AG08396 (cell line): ENCODE results near the gene RBM42.
"Not testable (repeated sequence)": the region's sequence is repeated elsewhere in the genome, so short reads cannot be mapped to it uniquely, and the experiment has no call there.

Source experiments
- DNase-seq: peaks from one replicate; pipeline ENCODE4 v3.0.0; 2012; ENCODE audit warnings: low spot score, mixed read lengths

Gene RBM42

GRCh38 chr19:35628565-35629331 is at the start of gene RBM42:
TSS of gene RBM42 (plus strand) at chr19:35629036. CDS start at chr19:35629154, 118 bp downstream.
- peak; percentile 99 for DNase-seq

DNA sequence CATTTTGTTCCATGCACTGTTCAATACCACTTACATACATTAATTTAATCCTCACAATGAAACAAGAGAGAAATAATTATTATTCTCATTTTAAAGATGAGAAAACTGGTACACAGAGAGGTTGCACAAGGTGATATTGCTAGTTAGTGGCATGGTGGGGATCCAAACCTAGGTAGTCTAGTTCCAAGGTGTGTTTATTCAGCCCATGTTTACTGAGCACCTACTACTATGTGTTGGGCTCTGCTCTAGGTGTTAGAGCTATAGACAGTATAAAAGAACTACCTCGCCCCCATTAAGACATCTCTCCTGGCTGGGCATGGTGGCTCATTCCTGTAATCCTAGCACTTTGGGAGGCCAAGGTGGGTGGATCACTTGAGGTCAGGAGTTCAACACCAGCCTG is 46.1 kb upstream of the RBM42 start:
- DNase-seq, result no peak

DNA sequence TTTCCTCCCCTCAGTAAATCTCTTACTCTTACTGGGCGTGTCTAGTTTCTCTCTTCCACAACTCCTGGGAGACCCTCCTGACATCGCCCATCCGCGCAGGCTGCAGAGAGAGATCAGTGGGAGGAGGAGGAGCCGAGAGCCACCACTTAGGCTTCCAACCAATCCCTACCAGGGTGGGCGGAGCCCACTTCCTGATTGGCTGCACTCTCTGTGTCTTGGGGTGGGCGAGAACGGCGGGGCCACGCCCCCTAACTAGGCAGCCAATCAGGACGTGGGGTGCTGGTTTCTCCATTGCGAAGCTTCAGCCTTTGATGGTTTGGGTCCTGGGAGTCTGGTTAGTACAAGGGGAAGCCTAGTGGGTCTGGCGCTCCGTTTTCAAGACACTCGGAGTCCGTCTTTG is 43.0 kb upstream of the RBM42 start, which contains the start of gene PMIS2:
TSS of gene PMIS2 (plus strand) at position 326 of the 400 bp plus-strand sequence. CDS start 87 bp downstream, outside the sequence.
- no peak for DNase-seq

GRCh38 chr19:35587321-35587720 is 41.5 kb upstream of the RBM42 start:
- DNase-seq, result no peak

GRCh38 chr19:35590875-35591274 is 38.0 kb upstream of the RBM42 start:
- DNase-seq, result no peak

DNA sequence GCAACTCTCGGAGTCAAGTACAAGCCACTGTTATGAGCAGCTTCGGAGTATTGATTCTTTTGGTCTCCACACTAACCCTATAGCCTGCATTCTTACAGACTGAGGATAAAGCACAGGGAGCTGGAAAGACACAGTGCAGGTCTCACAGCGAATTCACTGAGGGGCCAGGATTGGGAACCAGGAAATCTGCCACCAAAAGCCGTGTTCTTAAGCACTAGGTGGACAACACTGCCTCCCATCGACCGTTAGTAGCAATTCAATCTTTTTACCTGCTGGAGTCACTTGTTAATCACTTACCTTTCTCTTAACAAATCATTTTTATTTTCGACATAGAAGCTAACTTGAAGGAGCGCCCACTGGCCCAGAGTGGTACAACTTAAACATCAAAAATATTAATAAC is 36.6 kb upstream of the RBM42 start:
- DNase-seq, result peak; percentile 43

DNA sequence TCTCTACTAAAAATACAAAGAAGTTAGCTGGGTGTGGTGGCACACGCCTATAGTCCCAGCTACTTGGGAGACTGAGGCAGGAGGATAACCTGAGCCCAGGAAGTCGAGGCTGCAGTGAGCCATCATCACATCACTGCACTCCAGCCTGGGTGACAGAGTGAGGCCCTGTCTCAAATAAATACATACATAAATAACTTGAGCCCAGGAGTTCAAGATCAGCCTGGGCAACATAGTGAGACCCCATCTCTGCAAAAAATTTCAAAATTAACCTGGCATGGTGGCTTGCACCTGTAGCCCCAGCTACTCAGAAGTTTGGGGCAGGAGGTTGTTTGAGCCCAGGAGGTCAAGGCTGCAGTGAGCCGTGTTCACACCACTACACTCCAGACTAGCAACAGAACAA is 33.8 kb upstream of the RBM42 start:
- DNase-seq, result not testable (repeated sequence)

DNA sequence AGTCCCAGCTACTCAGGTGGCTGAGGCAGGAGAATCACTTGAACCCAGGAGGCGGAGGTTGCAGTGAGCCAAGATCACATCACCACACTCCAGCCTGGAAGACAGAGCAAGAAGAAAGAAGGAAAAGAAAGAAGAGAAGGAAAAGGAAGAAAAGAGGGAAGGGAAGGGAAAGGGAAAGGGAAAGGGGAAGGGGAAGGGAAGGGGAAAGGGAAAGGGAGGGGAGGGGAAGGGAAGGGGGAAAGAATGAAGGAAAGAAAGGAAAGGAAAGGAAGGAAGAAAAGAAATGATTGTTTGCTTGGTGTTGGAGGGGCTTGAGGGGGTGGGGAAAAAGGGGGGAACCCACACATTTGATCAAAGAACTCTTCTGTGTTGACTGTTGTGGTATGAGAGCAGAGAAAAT is 32.9 kb upstream of the RBM42 start:
- no peak for DNase-seq

GRCh38 chr19:35596366-35596999 is 32.4 kb upstream of the RBM42 start:
- peak; percentile 27 for DNase-seq

DNA sequence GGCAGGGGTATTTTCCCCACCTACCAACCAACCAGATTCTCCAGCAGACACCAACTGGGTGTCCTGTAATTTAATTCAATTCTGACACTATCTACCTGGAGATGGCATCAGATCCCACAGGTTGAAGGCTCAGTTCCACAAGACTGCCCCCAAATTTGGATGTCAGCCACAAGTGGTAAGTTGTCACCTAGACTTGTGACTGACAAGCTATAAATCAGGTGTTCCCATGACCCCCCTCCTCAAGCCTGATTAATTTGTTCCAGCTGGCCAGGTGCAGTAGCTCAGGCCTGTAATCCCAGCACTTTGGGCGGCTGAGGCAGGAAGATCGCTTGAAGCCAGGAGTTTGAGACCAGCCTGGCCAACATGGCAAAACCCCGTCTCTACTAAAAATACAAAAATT is 26.9 kb upstream of the RBM42 start:
- DNase-seq, result no peak

- not testable (repeated sequence) for DNase-seq
Measured at GRCh38 chr19:35604436-35604835, 24.4 kb upstream of the RBM42 start.

DNA sequence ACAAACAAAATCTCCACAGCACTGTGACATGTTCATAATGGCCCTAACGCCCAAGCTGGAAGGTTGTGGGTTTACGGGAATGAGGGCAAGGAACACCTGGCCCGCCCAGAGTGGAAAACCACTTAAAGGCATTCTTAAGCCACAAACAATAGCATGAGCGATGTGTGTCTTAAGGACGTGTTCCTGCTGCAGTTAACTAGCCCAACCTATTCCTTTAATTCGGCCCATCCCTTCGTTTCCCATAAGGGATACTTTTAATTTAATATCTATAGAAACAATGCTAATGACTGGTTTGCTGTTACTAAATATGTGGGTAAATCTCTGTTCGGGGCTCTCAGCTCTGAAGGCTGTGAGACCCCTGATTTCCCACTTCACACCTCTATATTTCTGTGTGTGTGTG is 21.7 kb upstream of the RBM42 start:
- DNase-seq, result not testable (repeated sequence)

- DNase-seq, result no peak
Measured at GRCh38 chr19:35607661-35608060, 21.2 kb upstream of the RBM42 start.

- no peak for DNase-seq
Measured at GRCh38 chr19:35608251-35608650, 20.6 kb upstream of the RBM42 start.

GRCh38 chr19:35609851-35610353 is 18.9 kb upstream of the RBM42 start:
- DNase-seq, result no peak

DNA sequence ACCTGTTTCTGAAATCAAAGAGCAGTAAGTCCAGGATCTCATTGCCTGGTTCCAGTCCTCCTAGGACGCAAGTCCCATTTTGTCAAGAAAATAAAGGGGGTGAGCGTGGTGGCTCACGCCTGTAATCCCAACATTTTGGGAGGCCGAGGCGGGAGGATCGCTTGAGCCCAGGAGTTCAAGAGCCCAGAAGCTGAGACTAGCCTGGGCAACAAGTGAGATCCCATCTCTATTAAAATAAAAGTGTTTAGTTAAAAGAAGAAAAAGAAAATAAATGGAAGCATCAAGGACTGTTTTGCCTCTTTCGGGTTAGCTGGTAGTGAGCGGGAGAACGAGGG is 16.6 kb upstream of the RBM42 start:
- DNase-seq, result no peak

GRCh38 chr19:35612559-35613321 is 16.1 kb upstream of the RBM42 start, which contains the start of gene HAUS5:
TSS of gene HAUS5 (plus strand) at chr19:35612735. CDS start at chr19:35612795, 60 bp downstream.
- DNase-seq, result peak; percentile 97

GRCh38 chr19:35613574-35613973 is 15.3 kb upstream of the RBM42 start:
- DNase-seq, result no peak

- no peak for DNase-seq
Measured at GRCh38 chr19:35615036-35615435, 13.8 kb upstream of the RBM42 start.

DNA sequence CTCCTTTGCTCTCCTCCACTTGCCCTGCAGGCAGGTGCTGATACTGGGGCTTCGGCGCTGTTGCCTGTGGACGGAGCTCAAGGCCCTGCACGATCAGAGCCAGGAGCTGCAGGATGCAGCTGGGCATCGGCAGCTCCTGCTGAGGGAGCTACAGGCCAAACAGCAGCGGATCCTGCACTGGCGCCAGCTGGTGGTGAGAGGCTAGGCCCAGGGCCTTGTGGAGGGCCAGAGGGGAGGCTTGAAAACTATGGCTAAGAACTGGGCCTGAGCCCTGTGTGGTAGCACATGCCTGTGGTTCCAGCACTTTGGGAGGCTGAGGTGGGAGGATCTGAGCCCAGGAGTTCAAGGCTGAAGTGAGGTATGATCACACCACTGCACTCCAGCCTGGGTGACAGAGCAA is 10.0 kb upstream of the RBM42 start:
- no peak for DNase-seq

- no peak for DNase-seq
Measured at GRCh38 chr19:35619290-35619923, 9.4 kb upstream of the RBM42 start.

DNA sequence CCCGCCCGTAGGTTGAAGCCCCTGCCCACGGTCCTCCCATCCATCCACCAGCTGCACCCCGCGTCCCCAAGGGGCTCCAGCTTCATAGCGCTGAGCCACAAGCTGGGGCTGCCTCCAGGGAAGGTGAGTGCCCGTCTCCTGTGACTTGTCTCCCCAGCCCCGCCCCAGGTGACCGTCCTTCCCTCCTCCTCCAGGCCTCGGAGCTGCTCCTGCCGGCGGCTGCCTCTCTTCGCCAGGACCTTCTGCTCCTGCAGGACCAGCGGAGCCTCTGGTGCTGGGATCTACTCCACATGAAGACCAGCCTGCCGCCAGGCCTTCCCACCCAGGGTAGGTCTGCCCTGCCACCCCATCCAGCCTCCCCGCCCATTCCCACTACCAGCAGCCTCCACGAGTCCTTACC is 8.8 kb upstream of the RBM42 start:
- no peak for DNase-seq
